Frontal cortex (tissue), 4 donors: ENCODE results near the gene TNRC6A. TPM values are rescaled to one million over a fixed set of nuclear protein-coding genes. Genes with fewer than 3 reads are reported as not detected.
"Not testable (repeated sequence)": the region's sequence is repeated elsewhere in the genome, so short reads cannot be mapped to it uniquely, and the experiment has no call there.

Experiments
- DNase-seq, 2 donors: peaks; one replicate each; pipeline ENCODE4 v3.0.0; 2012; ENCODE audit warnings: low spot score in 2 of 2
- FAIRE-seq: peaks from 2 replicates; lab custom pipeline; 2012; peaks lifted over from hg19 to GRCh38; lab: Jason Lieb, UNC
- total RNA-seq: library from RNA; depleted of rRNA; stranded (reverse); fragments of >200 nt; gene quantifications from one replicate; pipeline ENCODE4 v1.2.3, GENCODE V29; 2014
- donor health status: control.
- donor health status: control.
- donor health status: control.

The TNRC6A gene
- 53.8 TPM for total RNA-seq

GRCh38 chr16:24729243-24729950, at the start of gene TNRC6A:
Gene TNRC6A (plus strand): TSS chr16:24729651. CDS start chr16:24729842, 191 bp downstream.
- DNase-seq (peak; percentile 87 to 91), FAIRE-seq (no peak)

- DNase-seq (no peak), FAIRE-seq (no peak)
Observed at GRCh38 chr16:24681793-24682192, 47.7 kb upstream of the TNRC6A start.

GRCh38 chr16:24683250-24683649, 46.2 kb upstream of the TNRC6A start:
- FAIRE-seq (no peak), DNase-seq (no peak)

- no peak for DNase-seq
- no peak for FAIRE-seq
Observed at GRCh38 chr16:24683847-24684493, 45.5 kb upstream of the TNRC6A start.

- peak in 1 of 2 donors; percentile 54 for DNase-seq
- FAIRE-seq = no peak
Observed at GRCh38 chr16:24685539-24686432, 43.7 kb upstream of the TNRC6A start.

GRCh38 chr16:24686678-24687077, 42.8 kb upstream of the TNRC6A start:
- DNase-seq = no peak
- no peak for FAIRE-seq

- FAIRE-seq (no peak), DNase-seq (no peak)
Observed at GRCh38 chr16:24688359-24688758, 41.1 kb upstream of the TNRC6A start.

GRCh38 chr16:24689128-24689527, 40.3 kb upstream of the TNRC6A start:
- DNase-seq (no peak), FAIRE-seq (no peak)

- FAIRE-seq = no peak
Observed at GRCh38 chr16:24692854-24693253, 36.6 kb upstream of the TNRC6A start.

GRCh38 chr16:24694931-24695330, 34.5 kb upstream of the TNRC6A start:
- no peak for DNase-seq
- FAIRE-seq = no peak

More at GRCh38 chr16:24692854-24693253, 36.6 kb upstream of the TNRC6A start:
- DNase-seq = no peak

GRCh38 chr16:24696699-24697098, 32.8 kb upstream of the TNRC6A start:
- no peak for DNase-seq
- FAIRE-seq = no peak

GRCh38 chr16:24698308-24698707, 31.1 kb upstream of the TNRC6A start:
- no peak for FAIRE-seq

GRCh38 chr16:24699151-24699723, 30.2 kb upstream of the TNRC6A start:
- FAIRE-seq (no peak), DNase-seq (no peak)

More at GRCh38 chr16:24698308-24698707, 31.1 kb upstream of the TNRC6A start:
- DNase-seq = no peak

- DNase-seq = peak in 1 of 2 donors; percentile 52
- no peak for FAIRE-seq
Observed at GRCh38 chr16:24700549-24701392, 28.7 kb upstream of the TNRC6A start.

- DNase-seq (no peak), FAIRE-seq (no peak)
Observed at GRCh38 chr16:24701521-24701951, 27.9 kb upstream of the TNRC6A start.

GRCh38 chr16:24707760-24708159, 21.7 kb upstream of the TNRC6A start:
- not testable (repeated sequence) for DNase-seq, FAIRE-seq

- FAIRE-seq (no peak), DNase-seq (no peak)
Observed at GRCh38 chr16:24713379-24713778, 16.1 kb upstream of the TNRC6A start.

- FAIRE-seq (no peak), DNase-seq (no peak)
Observed at GRCh38 chr16:24717411-24717810, 12.0 kb upstream of the TNRC6A start.

GRCh38 chr16:24718967-24719521, 10.4 kb upstream of the TNRC6A start:
- DNase-seq (no peak), FAIRE-seq (no peak)
